ENCODE measurements around the gene ANKS1B.

The ANKS1B gene

DNA sequence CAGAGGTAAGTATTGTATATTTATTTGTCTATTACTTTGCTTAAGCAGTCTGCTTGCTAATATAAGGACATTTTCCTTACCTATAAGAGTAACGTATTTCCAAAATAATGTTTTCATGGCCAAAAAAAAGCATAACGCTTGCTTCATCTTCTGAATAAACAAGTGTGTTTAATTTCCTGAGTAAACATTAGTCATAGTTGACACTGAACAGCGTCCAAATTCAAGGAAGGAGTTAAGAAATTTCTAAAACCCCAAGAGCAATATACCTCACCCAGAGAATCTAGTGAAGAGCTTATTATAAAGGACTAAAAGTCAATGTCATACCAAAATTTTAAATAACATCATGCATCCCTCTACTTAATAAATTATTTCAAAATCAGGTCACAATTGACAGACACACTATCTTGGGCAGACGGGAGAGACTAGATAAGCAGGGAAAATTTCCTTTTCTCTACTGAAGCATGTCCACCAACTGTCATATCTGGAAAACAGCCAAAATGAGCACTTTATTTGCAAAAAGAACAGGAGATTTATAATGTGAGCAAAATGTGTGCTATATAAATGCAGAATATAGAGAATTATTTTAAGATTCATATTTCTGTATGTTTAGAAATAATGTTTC lies 25.1 kb downstream of the ANKS1B start:
- no peak for DNase-seq

GRCh38 chr12:99957866-99958466 lies 26.8 kb downstream of the ANKS1B start:
- no peak for DNase-seq

DNA sequence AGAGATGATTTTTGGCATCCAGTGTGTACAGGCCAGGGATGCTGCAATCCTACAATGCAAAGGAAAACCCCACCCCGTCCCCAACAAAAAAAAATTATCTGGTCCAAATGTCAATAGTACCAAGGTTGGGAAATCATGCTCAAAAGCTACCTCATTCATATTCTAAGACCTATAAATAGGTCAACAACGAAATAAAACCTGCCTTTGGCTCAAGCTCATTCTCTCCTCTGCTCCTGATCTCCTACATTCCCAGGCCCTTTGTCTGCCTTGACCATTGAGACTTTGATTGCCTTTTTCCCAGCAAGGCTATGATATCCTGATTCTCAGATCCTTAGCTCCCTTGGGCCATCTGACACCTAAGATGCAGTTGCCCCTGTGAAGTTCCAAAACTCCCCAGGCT lies 30.0 kb downstream of the ANKS1B start:
- no peak for DNase-seq

DNA sequence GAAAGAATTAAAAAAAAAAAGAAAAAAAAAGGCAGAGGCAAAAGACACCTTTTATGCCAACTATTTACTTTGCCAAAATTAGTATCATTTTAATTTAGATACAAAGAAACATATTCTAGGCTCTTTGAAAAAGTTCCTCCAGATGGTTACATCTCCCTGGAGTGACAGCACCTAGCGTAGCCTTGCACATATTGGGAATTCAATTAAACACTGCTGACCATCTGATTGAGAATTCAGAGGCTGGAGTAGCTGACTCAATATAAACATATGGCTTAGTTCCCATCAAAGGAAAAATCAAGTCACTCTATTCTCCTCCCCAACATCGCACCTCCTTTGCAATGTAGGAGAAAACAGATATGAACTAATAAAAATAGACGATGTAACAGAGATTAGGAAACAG lies 36.4 kb downstream of the ANKS1B start:
- no peak for DNase-seq

DNA sequence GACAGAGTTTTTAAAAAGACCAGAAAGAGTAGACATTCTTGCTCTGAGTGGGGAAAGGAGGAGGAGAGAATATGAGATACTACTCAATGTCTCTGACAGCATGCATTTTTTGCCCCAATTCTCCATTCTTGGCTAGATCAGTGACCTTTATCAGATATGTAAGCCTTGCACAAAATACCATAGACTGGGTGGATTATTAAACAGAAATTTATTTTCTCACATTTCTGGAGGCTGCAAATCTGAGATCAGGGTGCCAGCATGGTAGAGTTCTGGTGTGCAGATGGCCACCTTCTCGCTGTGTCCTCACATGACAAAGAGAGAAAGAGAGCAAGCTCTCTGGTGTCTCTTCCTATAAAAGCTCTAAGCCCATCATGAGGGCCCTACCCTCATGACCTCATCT lies 38.6 kb downstream of the ANKS1B start:
- no peak for DNase-seq

DNA sequence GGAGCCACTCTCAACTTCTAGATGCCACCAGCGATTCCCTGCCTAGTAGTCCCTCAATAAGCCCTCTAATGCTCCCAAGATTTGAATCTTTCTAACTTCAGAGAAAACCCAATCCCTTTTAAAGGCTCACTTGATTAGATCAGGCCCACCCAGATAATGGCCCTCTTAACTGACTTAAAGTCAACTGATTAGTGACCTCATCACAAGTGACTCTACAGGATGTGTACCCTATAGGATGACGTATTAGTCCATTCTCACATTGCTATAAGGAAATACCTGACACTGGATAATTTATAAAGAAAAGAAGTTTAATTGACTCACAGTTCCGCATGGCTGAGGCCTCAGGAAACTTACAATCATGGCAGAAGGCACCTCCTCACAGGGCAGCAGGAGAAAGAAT lies 49.1 kb downstream of the ANKS1B start:
- no peak for DNase-seq

DNA sequence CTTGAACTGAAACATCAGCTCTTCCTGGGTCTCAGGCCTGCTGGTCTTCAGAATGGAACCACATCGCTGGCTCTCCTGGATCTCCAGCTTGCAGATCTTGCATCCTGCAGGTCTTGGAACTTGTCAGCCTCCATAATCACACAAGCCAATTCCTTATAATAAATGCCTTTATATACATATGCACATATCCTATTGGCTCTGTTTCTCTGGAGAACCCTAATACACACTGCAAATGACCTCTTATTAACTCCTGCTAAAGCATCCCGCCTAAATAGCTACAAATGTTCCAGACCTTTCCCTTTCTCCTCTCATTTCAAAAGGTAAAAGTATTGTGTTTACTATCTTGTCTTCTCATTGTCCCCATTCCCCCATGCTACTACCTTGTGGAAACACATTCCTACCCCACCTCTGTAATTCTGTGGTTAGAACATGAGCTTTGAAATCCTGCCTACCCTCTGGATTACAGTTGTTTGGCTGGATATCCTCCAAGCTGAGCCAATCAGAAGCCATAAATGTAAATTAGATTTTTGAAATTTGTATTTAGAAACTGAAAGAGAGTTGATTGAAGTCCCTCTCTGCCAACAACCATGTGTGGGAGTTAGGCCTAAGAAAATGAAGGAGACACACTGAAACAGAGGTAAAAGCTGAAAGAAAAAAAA lies 58.1 kb downstream of the ANKS1B start:
- no peak for DNase-seq

DNA sequence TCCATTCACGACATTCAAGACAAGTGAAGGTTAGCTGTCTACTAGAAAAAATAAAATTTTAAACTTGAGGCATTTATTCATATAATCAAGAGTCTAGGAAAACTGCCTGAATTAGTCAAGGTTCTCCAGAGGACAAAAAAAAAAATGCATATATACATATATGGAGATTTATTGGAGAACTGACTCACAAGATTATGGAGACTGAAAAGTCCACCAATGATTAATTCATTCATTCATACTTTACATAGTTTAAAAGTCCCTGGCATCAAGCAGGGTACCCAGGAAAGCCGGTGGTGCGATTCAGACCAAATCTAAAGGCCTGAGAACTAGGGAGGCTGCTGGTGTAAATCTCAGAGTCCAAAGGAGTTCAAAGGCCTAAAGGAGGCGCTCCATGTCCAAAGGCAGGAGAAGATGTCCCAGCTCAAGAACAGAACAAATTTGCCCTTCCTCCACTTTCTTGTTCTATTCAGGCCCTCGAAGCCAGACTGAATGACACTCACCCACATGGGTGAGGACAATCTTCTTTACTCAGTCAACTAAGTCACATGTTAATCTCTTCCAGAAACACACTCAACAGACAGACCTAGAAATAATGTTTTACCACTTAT lies 64.3 kb downstream of the ANKS1B start:
- DNase-seq, result no peak

GRCh38 chr12:99917711-99918402 lies 66.9 kb downstream of the ANKS1B start:
- DNase-seq, result no peak

GRCh38 chr12:99916555-99916954 lies 68.2 kb downstream of the ANKS1B start:
- DNase-seq, result no peak

DNA sequence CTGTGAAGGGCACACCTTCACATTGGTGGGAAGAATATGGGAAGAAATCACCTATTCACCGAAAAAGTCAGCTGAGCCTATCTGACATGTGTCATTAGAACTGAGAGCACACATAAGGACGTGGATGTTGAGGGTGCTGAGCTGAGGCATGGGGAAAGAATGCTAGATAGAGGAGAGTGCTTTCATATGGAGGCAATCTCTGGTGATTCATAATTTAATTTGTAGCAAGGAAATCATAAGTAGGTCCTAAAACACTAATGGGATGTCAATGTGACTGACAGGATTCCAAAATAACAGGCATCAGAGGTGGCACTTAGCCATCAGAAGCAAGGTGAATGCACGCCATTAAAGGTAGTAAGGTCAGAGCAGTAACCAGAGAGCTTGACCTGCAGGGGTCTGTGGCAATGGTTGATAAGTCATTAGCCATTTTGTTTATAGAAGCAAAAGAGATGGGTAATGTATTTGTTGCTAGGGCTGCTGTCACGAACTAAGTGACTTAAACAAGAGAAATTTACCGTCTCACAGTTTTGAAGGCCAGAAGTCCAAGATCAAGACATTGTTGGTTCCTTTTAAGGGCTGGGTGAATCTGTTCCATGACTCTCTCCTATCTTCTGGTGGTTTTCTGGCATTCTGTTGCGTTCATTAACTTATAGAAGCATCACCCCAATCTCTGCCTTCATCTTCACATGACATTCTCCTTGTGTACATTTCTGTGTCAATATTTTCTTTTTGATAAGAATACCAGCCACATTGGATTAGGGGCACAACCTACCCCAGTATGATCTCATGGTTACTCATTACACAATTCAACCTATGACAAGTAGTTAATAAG lies 69.3 kb downstream of the ANKS1B start:
- no peak for DNase-seq

DNA sequence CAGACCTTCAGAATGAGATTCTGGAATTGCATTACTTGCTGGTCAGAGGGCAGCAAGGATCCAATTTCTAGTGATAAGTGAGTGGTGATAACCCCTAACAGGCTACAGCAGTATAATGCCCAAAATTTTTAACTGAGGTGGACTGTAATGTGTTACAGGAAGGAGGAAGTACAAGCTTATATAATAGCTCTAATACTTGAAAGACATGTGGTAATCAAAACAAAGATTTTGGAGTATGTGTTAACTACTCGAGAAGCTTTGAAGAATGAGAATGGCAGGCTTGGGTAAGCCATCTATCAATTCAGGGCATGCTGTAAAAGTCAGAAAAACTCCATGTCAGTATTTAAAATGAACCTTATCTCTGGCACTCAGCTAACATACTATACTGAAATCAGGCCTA lies 70.5 kb downstream of the ANKS1B start:
- DNase-seq, result no peak

- DNase-seq, result no peak
Observed at GRCh38 chr12:99911967-99912366, 72.8 kb downstream of the ANKS1B start.

GRCh38 chr12:99911081-99911480 lies 73.7 kb downstream of the ANKS1B start:
- DNase-seq, result no peak

DNA sequence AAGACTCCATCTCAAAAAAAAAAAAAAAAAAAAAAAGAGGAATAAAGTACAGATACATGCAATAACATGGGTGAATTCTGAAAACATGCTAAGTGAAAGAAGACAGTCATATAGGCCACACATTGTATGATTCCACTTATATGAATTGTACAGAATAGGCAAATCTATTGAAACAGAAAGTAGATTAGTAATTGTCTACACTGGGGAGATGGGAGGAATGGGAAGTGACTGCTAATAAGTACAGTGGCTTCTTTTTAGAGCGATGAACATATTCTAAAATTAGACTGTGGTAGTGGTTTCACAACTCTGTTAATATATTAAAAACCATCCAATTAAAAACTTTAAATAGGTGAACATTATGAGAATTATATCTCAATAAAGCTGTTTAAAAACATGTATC lies 74.4 kb downstream of the ANKS1B start:
- no peak for DNase-seq

DNA sequence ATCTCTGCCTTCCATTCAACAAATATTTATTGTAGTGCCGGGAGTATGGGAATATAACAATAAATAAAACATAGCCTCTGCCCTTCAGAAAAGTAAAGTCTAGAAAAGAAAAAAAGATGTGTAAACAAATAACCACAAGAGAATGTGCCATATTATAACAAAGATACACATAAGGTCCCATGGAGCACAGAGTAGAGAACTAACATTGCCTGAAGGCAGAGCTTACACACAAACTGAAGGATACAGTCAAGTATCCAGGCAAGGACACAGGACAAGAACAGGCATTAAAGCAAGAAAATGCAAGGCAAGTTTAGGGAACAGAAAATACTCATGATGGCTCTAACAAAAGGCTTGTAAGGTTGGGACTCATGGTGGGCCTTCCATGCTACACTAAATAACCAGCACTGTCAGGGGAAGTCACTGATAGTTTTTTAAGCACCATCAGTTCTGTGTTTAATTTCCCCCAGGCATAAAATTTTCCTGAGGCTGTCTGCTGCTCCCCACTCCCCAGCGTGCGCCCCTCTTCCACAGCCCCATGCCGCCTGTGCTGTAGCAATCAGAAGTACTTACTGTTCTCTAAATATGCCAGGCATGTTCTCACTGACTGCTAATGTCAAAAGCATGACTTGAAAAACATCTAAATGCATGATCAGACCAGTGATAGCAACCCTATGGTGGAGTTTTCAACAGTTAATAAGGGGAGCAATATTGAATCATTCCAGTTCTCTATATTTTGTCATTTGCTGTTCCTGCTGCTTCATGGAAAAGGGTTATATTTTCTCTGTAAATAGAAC lies 77.8 kb downstream of the ANKS1B start:
- no peak for DNase-seq

DNA sequence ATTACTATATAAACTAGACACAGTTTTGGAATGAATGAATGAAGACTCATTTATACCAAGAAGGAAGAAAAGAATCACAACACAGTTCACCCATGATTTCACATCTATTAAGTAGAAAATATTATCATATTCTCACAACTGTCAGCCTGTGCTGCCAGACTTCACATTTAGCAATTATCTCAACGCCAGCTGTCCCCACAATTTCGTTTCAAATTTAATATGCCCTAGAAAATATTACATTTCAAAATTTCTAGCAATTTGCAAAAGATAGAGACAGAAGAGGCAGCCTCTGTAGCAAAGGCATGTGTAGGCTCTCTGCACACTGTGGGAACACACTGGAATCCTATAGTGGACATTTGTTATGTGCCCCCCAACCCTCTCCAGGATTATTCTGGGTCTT lies 83.6 kb downstream of the ANKS1B start:
- no peak for DNase-seq

DNA sequence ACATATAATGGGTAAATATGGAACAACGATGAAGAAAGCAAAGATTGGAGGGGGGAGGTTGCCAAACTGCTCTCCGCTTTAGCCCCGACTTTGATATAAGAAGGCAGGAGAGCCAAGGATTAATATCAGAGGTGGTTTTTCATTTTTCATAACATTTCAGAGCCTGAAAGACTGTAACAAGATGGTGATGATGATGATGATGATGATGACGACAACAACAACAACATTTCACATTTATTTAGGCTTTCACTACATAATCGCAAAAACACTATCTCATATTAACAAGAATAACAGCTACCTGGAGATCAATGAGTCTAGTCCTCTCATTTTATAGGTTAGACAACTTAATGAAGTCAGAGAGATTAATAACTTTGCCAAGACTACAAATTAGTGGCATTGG lies 86.1 kb downstream of the ANKS1B start:
- DNase-seq, result no peak

DNA sequence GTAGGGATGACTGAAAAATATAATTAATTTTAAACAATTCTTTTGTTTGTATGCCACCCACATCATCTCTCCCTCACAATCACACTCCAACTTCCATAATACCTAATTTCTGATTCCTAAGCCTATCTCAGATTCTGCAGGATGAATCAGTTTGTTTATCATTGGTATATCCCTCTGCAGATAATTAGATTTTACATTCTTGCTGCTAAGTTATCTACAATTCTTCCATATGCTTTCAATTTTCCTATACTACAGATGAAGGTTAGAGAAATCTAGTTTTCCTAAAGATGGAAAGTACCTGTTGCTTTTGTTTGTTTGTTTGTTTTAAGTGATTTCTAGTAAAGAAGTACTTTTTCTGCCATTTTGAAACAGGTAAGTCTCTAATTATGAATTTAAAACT lies 105.3 kb downstream of the ANKS1B start:
- no peak for DNase-seq

DNA sequence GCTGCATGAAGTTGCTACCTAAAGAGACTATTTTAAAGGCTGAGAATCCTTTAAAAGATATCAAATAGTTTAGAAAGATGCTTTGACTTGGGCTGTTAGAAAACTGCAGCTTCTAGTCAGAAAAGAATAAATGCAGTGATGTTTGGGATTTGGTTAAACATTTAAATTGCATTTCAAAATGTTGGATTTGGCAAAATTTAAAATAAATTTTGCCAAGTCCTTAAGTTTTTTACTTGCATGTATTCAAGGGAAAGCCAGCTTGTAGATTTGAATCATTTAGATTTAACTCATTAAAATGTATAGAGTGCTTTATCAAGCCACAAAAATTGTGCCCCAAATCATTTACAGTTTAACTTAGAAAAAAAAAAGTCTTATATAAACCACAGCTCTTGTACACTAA lies 109.7 kb downstream of the ANKS1B start:
- DNase-seq, result no peak

DNA sequence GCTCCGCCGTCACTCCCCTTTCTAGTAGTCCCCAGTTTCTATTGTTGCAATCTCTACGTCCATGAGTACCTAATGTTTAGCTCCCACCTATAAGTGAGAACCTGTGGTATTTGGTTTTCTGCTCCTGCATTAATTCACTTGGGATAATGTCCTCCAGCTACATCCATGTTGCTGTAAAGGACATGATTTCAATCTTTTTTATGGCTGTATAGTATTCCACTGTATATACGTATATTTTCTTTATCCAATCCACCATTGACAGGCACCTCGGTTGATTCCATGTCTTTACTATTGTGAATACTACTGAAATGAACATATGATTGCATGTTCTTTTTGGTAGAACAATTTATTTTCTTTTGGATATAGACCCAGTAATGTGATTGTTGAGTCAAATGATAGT lies 114.7 kb downstream of the ANKS1B start:
- no peak for DNase-seq

- no peak for DNase-seq
Observed at GRCh38 chr12:99861731-99862130, 123.0 kb downstream of the ANKS1B start.

Data from GF-D8 (cell line).